HepG2 (cell line): ENCODE results near the gene TANGO6. TPM values are rescaled to one million over a fixed set of nuclear protein-coding genes. Genes with fewer than 3 reads are reported as not detected.

ENCODE experiments used
- ATAC-seq: fragments of 200-7000 bp; cut with Tn5 transposase; 3 replicates; pipeline ENCODE4 v1.9.1; 2020; ENCODE audit warnings: mild to moderate bottlenecking, moderate library complexity
- BruUV-seq: library from RNA; stranded (reverse); fragments of 400-500 nt; replicated peaks from 2 replicates; lab custom pipeline; 2021; lab: Mats Ljungman, UMichigan
- CTCF ChIA-PET: fragments of 300-600 bp; formaldehyde crosslinking; extraction: SDS; loops from one replicate; lab custom pipeline; 2021; ENCODE audit warnings: low total read pairs, inconsistent platforms, low intra/inter-chr PET ratio; lab: Yijun Ruan, JAX
- POLR2A ChIA-PET: fragments of 350-600 bp; sonication (Branson Sonifier 250); formaldehyde crosslinking; loops from one replicate; lab custom pipeline; 2020; ENCODE audit warnings: antibody characterized with exemption, inconsistent platforms; lab: Yijun Ruan, JAX
- DNase-seq: peaks from one replicate; pipeline ENCODE4 v3.0.0-alpha.2; 2015; ENCODE audit warnings: low spot score
- FAIRE-seq: peaks from 3 replicates; lab custom pipeline; 2011; peaks lifted over from hg19 to GRCh38; lab: Jason Lieb, UNC
- H2AFZ ChIP-seq: one replicate; pipeline ENCODE4 v1.6.1; 2011; ENCODE audit warnings: low read length, inconsistent platforms
- H3K27ac ChIP-seq: fragments of 300-600 bp; 3 replicates; pipeline ENCODE4 v1.8.0; 2011; ENCODE audit warnings: mixed run types, mild to moderate bottlenecking, mixed read lengths, low read length, inconsistent platforms; ENCODE audit not compliant: insufficient read depth; ENCODE audit errors: extremely low read length
- H3K27me3 ChIP-seq, 2 experiments: fragments of 200-600 bp in 1 of 2; 2 replicates in 1 of 2; 3 replicates in 1 of 2; pipeline versions ENCODE4 v1.6.0 to v1.8.0; 2011; ENCODE audit warnings: low read length in 2 of 2, mild to moderate bottlenecking in 2 of 2, moderate library complexity in 2 of 2, inconsistent platforms in 1 of 2; ENCODE audit not compliant: insufficient read depth in 2 of 2, control insufficient read depth in 1 of 2
- H3K36me3 ChIP-seq, 2 experiments: fragments of 200-600 bp in 1 of 2; replicated peaks in 1 of 2; 2 replicates in 1 of 2; 3 replicates in 1 of 2; pipeline versions ENCODE4 v1.5.1 to v1.8.0; 2011; ENCODE audit warnings: low read length in 2 of 2, inconsistent platforms in 1 of 2; ENCODE audit not compliant: insufficient read depth in 2 of 2, control insufficient read depth in 1 of 2
- H3K4me1 ChIP-seq: 2 replicates; pipeline ENCODE4 v1.5.1; 2012; ENCODE audit warnings: low read length, inconsistent platforms; ENCODE audit not compliant: insufficient read depth
- H3K4me2 ChIP-seq: 2 replicates; pipeline ENCODE4 v1.6.0; 2011; ENCODE audit warnings: low read depth, low read length, inconsistent platforms
- H3K4me3 ChIP-seq, 3 experiments: fragments of 200-600 bp in 1 of 3; sonication (generic), shearing (Covaris generic) in 1 of 3; replicated peaks in 1 of 3; 2 replicates each; pipeline ENCODE4 v1.5.1; 2011 to 2016; ENCODE audit warnings: low read length in 3 of 3, inconsistent platforms in 2 of 3, low read depth in 2 of 3, mild to moderate bottlenecking in 2 of 3, control low read depth in 1 of 3, mixed read lengths in 1 of 3; ENCODE audit not compliant: insufficient read depth in 1 of 3
- H3K79me2 ChIP-seq: one replicate; pipeline ENCODE4 v1.6.1; 2011; ENCODE audit warnings: low read length, inconsistent platforms; ENCODE audit not compliant: insufficient read depth
- H3K9ac ChIP-seq: 2 replicates; pipeline ENCODE4 v1.6.0; 2011; ENCODE audit warnings: mild to moderate bottlenecking, low read depth, low read length, inconsistent platforms; ENCODE audit not compliant: insufficient read depth
- H3K9me3 ChIP-seq: 2 replicates; pipeline ENCODE4 v1.5.1; 2012; ENCODE audit warnings: mild to moderate bottlenecking, low read length
- H4K20me1 ChIP-seq: 2 replicates; pipeline ENCODE4 v1.6.0; 2011; ENCODE audit warnings: inconsistent platforms, mild to moderate bottlenecking, low read length, moderate library complexity; ENCODE audit not compliant: insufficient read depth
- EP300 ChIP-seq, 3 experiments: sonication (generic) in 1 of 3; formaldehyde crosslinking in 1 of 3; IDR thresholded peaks; 2 replicates each; pipeline versions ENCODE4 v1.5.1 to v1.6.1; 2011 to 2020; ENCODE audit warnings: low read depth in 2 of 3, low read length in 2 of 3, borderline replicate concordance in 1 of 3, improper control_type of control experiment in 1 of 3, mild to moderate bottlenecking in 1 of 3, missing genetic modification reagents in 1 of 3, moderate library complexity in 1 of 3
- FOSL2 ChIP-seq: sonication (generic); formaldehyde crosslinking; IDR thresholded peaks from 2 replicates; pipeline ENCODE4 v1.4.0; 2020; ENCODE audit warnings: missing genetic modification reagents
- FOXA1 ChIP-seq, 2 experiments: fragments of 450-650 bp in 1 of 2; sonication (generic) in 1 of 2; formaldehyde crosslinking in 1 of 2; IDR thresholded peaks; 2 replicates each; pipeline versions ENCODE4 v1.4.0 to v1.6.1; 2016 to 2020; ENCODE audit warnings: missing genetic modification reagents in 1 of 2
- HBP1 ChIP-seq: IDR thresholded peaks from 2 replicates; pipeline ENCODE4 v1.6.1; 2016; ENCODE audit warnings: low read depth, control low read depth
- NAIF1 ChIP-seq: sonication (generic); formaldehyde crosslinking; IDR thresholded peaks from 2 replicates; pipeline ENCODE4 v1.5.0; 2020; ENCODE audit warnings: mild to moderate bottlenecking, missing genetic modification reagents, borderline replicate concordance
- NFIC ChIP-seq: IDR thresholded peaks from 2 replicates; pipeline ENCODE4 v1.6.1; 2012; ENCODE audit warnings: mild to moderate bottlenecking, low read length, inconsistent platforms
- PREB ChIP-seq: sonication (generic); formaldehyde crosslinking; IDR thresholded peaks from 2 replicates; pipeline ENCODE4 v1.4.0; 2020; ENCODE audit warnings: missing genetic modification reagents
- REL ChIP-seq: sonication (generic); formaldehyde crosslinking; conservative IDR thresholded peaks from 2 replicates; pipeline ENCODE4 v1.8.0; 2022; ENCODE audit warnings: mild to moderate bottlenecking, missing genetic modification reagents, moderate library complexity
- SOX5 ChIP-seq: IDR thresholded peaks from 2 replicates; pipeline ENCODE4 v1.6.1; 2016; ENCODE audit warnings: borderline replicate concordance
- TEAD3 ChIP-seq: optimal IDR thresholded peaks from 2 replicates; pipeline ENCODE3; 2016; ENCODE audit warnings: borderline replicate concordance
- ZNF263 ChIP-seq: sonication (generic); formaldehyde crosslinking; IDR thresholded peaks from 2 replicates; pipeline ENCODE4 v1.4.0; 2020; ENCODE audit warnings: missing genetic modification reagents
- ZNF460 ChIP-seq: sonication (generic); formaldehyde crosslinking; IDR thresholded peaks from 2 replicates; pipeline ENCODE4 v1.5.1; 2020; ENCODE audit warnings: missing genetic modification reagents, mild to moderate bottlenecking, borderline replicate concordance
- ZNF550 ChIP-seq: sonication (generic); formaldehyde crosslinking; IDR thresholded peaks from 2 replicates; pipeline ENCODE4 v1.4.0; 2020; ENCODE audit warnings: mild to moderate bottlenecking, missing genetic modification reagents, borderline replicate concordance
- ZNF7 ChIP-seq: IDR thresholded peaks from 2 replicates; pipeline ENCODE4 v1.6.1; 2016; ENCODE audit warnings: missing biosample characterization, missing genetic modification reagents
- ZNF746 ChIP-seq: sonication (generic); formaldehyde crosslinking; IDR thresholded peaks from 2 replicates; pipeline ENCODE4 v1.8.0; 2022; ENCODE audit warnings: mild to moderate bottlenecking, missing genetic modification reagents
- ZNF781 ChIP-seq: sonication (generic); formaldehyde crosslinking; IDR thresholded peaks from 2 replicates; pipeline ENCODE4 v1.5.1; 2020; ENCODE audit warnings: borderline replicate concordance, mild to moderate bottlenecking, missing genetic modification reagents; ENCODE audit errors: not compliant biosample characterization
- ZSCAN30 ChIP-seq: sonication (generic); formaldehyde crosslinking; IDR thresholded peaks from 2 replicates; pipeline ENCODE4 v1.5.0; 2020; ENCODE audit warnings: mild to moderate bottlenecking, missing genetic modification reagents
- WGBS: methylation state at CpG from one replicate; pipeline ENCODE4 v1.1.6; 2017; ENCODE audit warnings: low lambda C conversion rate; 5-methylcytosine and 5-hydroxymethylcytosine counted together
- in situ Hi-C: cut with HindIII; loops from 2 replicates; pipeline ENCODE4 v1.10.0; 2017; ENCODE audit warnings: low pct_unique_long_range_greater_than_20kb; ENCODE audit not compliant: extremely low pct_ligation_motif_present
- intact Hi-C: fragments of 100-400 bp; cut with micrococcal nuclease; formaldehyde crosslinking; loops from one replicate; pipeline ENCODE4 v1.10.0; 2022; ENCODE audit not compliant: unreplicated experiment
- polyA plus RNA-seq, 8 experiments: library from polyadenylated mRNA; depleted of rRNA in 3 of 8; stranded (reverse) in 7 of 8; unstranded in 1 of 8; fragments of >200 nt; fragmentation: Illumina TruSeq in 4 of 8; extraction: Trizol in 4 of 8; gene quantifications; 2 replicates each; pipeline versions ENCODE4 v1.2.1 to v1.2.3, GENCODE V29; 2011 to 2016; ENCODE audit warnings: low read depth in 4 of 8, missing spikeins in 1 of 8, mixed read lengths in 1 of 8; ENCODE audit not compliant: insufficient read depth in 1 of 8
- total RNA-seq, 5 experiments: library from RNA; depleted of rRNA; stranded (reverse); fragments of >200 nt; fragmentation: Illumina TruSeq; extraction: Trizol; gene quantifications; 2 replicates each; pipeline ENCODE4 v1.2.3, GENCODE V29; 2016; ENCODE audit warnings: low read depth in 1 of 5
- TF ChIP-seq, protein P1 (sequence below): sonication (generic); formaldehyde crosslinking; IDR thresholded peaks from 2 replicates; pipeline ENCODE4 v1.4.0; 2020; ENCODE audit warnings: missing genetic modification reagents
- TF ChIP-seq, protein P2 (sequence below): sonication (generic); formaldehyde crosslinking; IDR thresholded peaks from 2 replicates; pipeline ENCODE4 v1.5.0; 2020; ENCODE audit warnings: missing genetic modification reagents

Gene TANGO6
- total and polyA plus RNA-seq, 2 of the 13 experiments (the other 11 are each of a cell fraction or from before 2014, with no cell fraction given): 7.2 to 13.3 TPM

DNA sequence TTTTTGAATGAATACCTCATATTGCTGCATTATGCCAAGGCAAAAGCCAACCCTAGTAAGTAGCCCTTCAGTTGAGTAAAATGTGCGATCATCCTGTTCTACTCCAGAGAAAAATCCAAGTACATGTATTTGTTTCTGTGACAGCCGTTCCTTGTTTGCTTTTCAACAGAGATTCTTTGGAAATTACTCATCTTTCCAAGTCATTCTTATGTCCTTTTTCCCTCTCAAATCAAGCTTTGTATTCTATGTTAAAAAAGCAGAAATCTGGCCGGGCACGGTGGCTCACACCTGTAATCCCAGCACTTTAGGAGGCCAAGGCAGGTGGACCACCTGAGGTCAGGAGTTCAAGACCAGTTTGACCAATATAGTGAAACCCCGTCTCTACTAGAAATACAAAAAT lies 149.2 kb downstream of the TANGO6 start (continued):
- TF ChIP-seq, protein P1, sequence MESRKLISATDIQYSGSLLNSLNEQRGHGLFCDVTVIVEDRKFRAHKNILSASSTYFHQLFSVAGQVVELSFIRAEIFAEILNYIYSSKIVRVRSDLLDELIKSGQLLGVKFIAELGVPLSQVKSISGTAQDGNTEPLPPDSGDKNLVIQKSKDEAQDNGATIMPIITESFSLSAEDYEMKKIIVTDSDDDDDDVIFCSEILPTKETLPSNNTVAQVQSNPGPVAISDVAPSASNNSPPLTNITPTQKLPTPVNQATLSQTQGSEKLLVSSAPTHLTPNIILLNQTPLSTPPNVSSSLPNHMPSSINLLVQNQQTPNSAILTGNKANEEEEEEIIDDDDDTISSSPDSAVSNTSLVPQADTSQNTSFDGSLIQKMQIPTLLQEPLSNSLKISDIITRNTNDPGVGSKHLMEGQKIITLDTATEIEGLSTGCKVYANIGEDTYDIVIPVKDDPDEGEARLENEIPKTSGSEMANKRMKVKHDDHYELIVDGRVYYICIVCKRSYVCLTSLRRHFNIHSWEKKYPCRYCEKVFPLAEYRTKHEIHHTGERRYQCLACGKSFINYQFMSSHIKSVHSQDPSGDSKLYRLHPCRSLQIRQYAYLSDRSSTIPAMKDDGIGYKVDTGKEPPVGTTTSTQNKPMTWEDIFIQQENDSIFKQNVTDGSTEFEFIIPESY (CRISPR knock-in tag): peak; percentile 59; the same call in 1 of the 2 replicates
- peak; percentile 35 for TF ChIP-seq TEAD3 (CRISPR knock-in tag)
- TF ChIP-seq ZNF781: no peak
- TF ChIP-seq EP300 (IDR thresholded peaks at IDR 0.05; ENCODE audit: low read depth in 2 of 2, low read length in 2 of 2): peak in 1 of 2 experiments; percentile 33; a peak in 1 of 4 replicates
- TF ChIP-seq EP300 (CRISPR knock-in tag; IDR thresholded peaks at IDR 0.05; ENCODE audit: borderline replicate concordance): no peak
- TF ChIP-seq ZNF460 (CRISPR knock-in tag): peak; percentile 36; the same call in 1 of the 2 replicates
- TF ChIP-seq ZSCAN30 (CRISPR knock-in tag): no peak
- no peak for TF ChIP-seq PREB (CRISPR knock-in tag)
- TF ChIP-seq FOXA1 (IDR thresholded peaks at IDR 0.05): no peak
- TF ChIP-seq FOXA1 (CRISPR knock-in tag; IDR thresholded peaks at IDR 0.05): 0 out of 2 replicates have a peak, but pooled peaks have one; percentile 28
- peak; percentile 70 for TF ChIP-seq FOSL2

GRCh38 chr16:68993456-68993855 lies 150.1 kb downstream of the TANGO6 start:
- 95% methylated on average over 3 of the region's 3 CpGs for WGBS
- no peak for ATAC-seq
- ChIA-PET CTCF (no interaction called here), POLR2A (no interaction called here)
- no peaks in the 10 kb centered on the region for H3K36me3 ChIP-seq
- BruUV-seq: TSS peak; percentile 66
- peak overlapping the region; percentile 34 for H3K4me2 ChIP-seq
- peaks cover 45% of the 10 kb centered on the region for H3K4me1 ChIP-seq
- peak overlapping the region in 1 of 3 experiments; percentile 2; a peak in 1 of 6 replicates for H3K4me3 ChIP-seq
- no peak overlapping the region for H3K9ac ChIP-seq
- FAIRE-seq: no peak
- in situ Hi-C loops: loop anchor here (10.0 kb wide), 1 partner anchor 111 kb away; the partner anchor contains the start of gene HAS3
- no peak overlapping the region for H2AFZ ChIP-seq
- H4K20me1 ChIP-seq: no peaks in the 10 kb centered on the region
- H3K79me2 ChIP-seq: no peaks in the 10 kb centered on the region
- DNase-seq: no peak
- H3K9me3 ChIP-seq: no peaks in the 10 kb centered on the region
- H3K27ac ChIP-seq: peak overlapping the region; percentile 37
- intact Hi-C loops: loop anchor here (5.0 to 10.0 kb wide), 3 partner anchors 39 to 149 kb away; partner anchors contain the start of genes HAS3 and TANGO6
- no peaks in the 10 kb centered on the region for H3K27me3 ChIP-seq
- TF ChIP-seq NAIF1 (CRISPR knock-in tag) (no peak), NFIC (no peak), ZNF7 (CRISPR knock-in tag) (no peak), HBP1 (CRISPR knock-in tag) (no peak), ZNF746 (no peak), ZNF263 (CRISPR knock-in tag) (no peak), SOX5 (no peak), REL (CRISPR knock-in tag) (no peak), ZNF550 (CRISPR knock-in tag) (no peak)
- TF ChIP-seq, protein P2, sequence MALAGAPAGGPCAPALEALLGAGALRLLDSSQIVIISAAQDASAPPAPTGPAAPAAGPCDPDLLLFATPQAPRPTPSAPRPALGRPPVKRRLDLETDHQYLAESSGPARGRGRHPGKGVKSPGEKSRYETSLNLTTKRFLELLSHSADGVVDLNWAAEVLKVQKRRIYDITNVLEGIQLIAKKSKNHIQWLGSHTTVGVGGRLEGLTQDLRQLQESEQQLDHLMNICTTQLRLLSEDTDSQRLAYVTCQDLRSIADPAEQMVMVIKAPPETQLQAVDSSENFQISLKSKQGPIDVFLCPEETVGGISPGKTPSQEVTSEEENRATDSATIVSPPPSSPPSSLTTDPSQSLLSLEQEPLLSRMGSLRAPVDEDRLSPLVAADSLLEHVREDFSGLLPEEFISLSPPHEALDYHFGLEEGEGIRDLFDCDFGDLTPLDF: no peak
